ENCODE measurements around the gene ALCAM.

ALCAM gene

GRCh38 chr3:105459566-105460290, 93.0 kb downstream of the ALCAM start:
- Histone ChIP-seq H3K36me3 (ENCODE audit: control insufficient read depth, insufficient read depth, low read length) (no peaks in the 10 kb centered on the region), H3K9me3 (ENCODE audit: control insufficient read depth, insufficient read depth, low read depth, low read length) (no peaks in the 10 kb centered on the region), H3K27ac (ENCODE audit: low read depth, low read length) (no peak overlapping the region)

GRCh38 chr3:105463620-105464019, 96.9 kb downstream of the ALCAM start:
- no peaks in the 10 kb centered on the region for H3K36me3 ChIP-seq (ENCODE audit: control insufficient read depth, insufficient read depth, low read length)
- no peaks in the 10 kb centered on the region for H3K27me3 ChIP-seq (ENCODE audit: control insufficient read depth, insufficient read depth, low read length)
- H3K27ac ChIP-seq (ENCODE audit: low read depth, low read length) = no peak overlapping the region
- no peak overlapping the region for H3K4me3 ChIP-seq (ENCODE audit: low read depth, low read length)
- peaks cover 8% of the 10 kb centered on the region for H3K4me1 ChIP-seq (ENCODE audit: control insufficient read depth, insufficient read depth, low read length)
- no peak overlapping the region for H3K9ac ChIP-seq (ENCODE audit: low read length)
- H3K9me3 ChIP-seq (ENCODE audit: control insufficient read depth, insufficient read depth, low read depth, low read length) = no peaks in the 10 kb centered on the region

More at GRCh38 chr3:105459566-105460290, 93.0 kb downstream of the ALCAM start:
- Histone ChIP-seq H3K4me3 (ENCODE audit: low read depth, low read length) (no peak overlapping the region), H3K27me3 (ENCODE audit: control insufficient read depth, insufficient read depth, low read length) (no peaks in the 10 kb centered on the region), H3K4me1 (ENCODE audit: control insufficient read depth, insufficient read depth, low read length) (peaks cover 8% of the 10 kb centered on the region), H3K9ac (ENCODE audit: low read length) (no peak overlapping the region)

- Histone ChIP-seq H3K27me3 (ENCODE audit: control insufficient read depth, insufficient read depth, low read length) (no peaks in the 10 kb centered on the region), H3K27ac (ENCODE audit: low read depth, low read length) (no peak overlapping the region), H3K4me1 (ENCODE audit: control insufficient read depth, insufficient read depth, low read length) (peaks cover 2% of the 10 kb centered on the region), H3K4me3 (ENCODE audit: low read depth, low read length) (no peak overlapping the region), H3K36me3 (ENCODE audit: control insufficient read depth, insufficient read depth, low read length) (no peaks in the 10 kb centered on the region), H3K9me3 (ENCODE audit: control insufficient read depth, insufficient read depth, low read depth, low read length) (no peaks in the 10 kb centered on the region), H3K9ac (ENCODE audit: low read length) (no peak overlapping the region)
Observed at GRCh38 chr3:105465251-105465853, 98.6 kb downstream of the ALCAM start.

- Histone ChIP-seq H3K4me3 (ENCODE audit: low read depth, low read length) (no peak overlapping the region), H3K4me1 (ENCODE audit: control insufficient read depth, insufficient read depth, low read length) (no peaks in the 10 kb centered on the region), H3K36me3 (ENCODE audit: control insufficient read depth, insufficient read depth, low read length) (no peaks in the 10 kb centered on the region), H3K9ac (ENCODE audit: low read length) (no peak overlapping the region), H3K27me3 (ENCODE audit: control insufficient read depth, insufficient read depth, low read length) (no peaks in the 10 kb centered on the region), H3K27ac (ENCODE audit: low read depth, low read length) (no peak overlapping the region), H3K9me3 (ENCODE audit: control insufficient read depth, insufficient read depth, low read depth, low read length) (no peaks in the 10 kb centered on the region)
Observed at GRCh38 chr3:105466072-105466471, 99.4 kb downstream of the ALCAM start.

- Histone ChIP-seq H3K9ac (ENCODE audit: low read length) (no peak overlapping the region), H3K4me1 (ENCODE audit: control insufficient read depth, insufficient read depth, low read length) (no peaks in the 10 kb centered on the region), H3K4me3 (ENCODE audit: low read depth, low read length) (no peak overlapping the region), H3K36me3 (ENCODE audit: control insufficient read depth, insufficient read depth, low read length) (no peaks in the 10 kb centered on the region), H3K9me3 (ENCODE audit: control insufficient read depth, insufficient read depth, low read depth, low read length) (no peaks in the 10 kb centered on the region), H3K27me3 (ENCODE audit: control insufficient read depth, insufficient read depth, low read length) (no peaks in the 10 kb centered on the region), H3K27ac (ENCODE audit: low read depth, low read length) (no peak overlapping the region)
Observed at GRCh38 chr3:105466495-105467404, 100.0 kb downstream of the ALCAM start.

- Histone ChIP-seq H3K27ac (ENCODE audit: low read depth, low read length) (no peak overlapping the region), H3K4me3 (ENCODE audit: low read depth, low read length) (no peak overlapping the region), H3K27me3 (ENCODE audit: control insufficient read depth, insufficient read depth, low read length) (no peaks in the 10 kb centered on the region), H3K4me1 (ENCODE audit: control insufficient read depth, insufficient read depth, low read length) (peaks cover 9% of the 10 kb centered on the region; the same call in 1 of the 2 replicates), H3K9ac (ENCODE audit: low read length) (no peak overlapping the region), H3K36me3 (ENCODE audit: control insufficient read depth, insufficient read depth, low read length) (no peaks in the 10 kb centered on the region), H3K9me3 (ENCODE audit: control insufficient read depth, insufficient read depth, low read depth, low read length) (no peaks in the 10 kb centered on the region)
Observed at GRCh38 chr3:105470851-105471250, 104.1 kb downstream of the ALCAM start.

GRCh38 chr3:105473521-105474223, 107.0 kb downstream of the ALCAM start:
- Histone ChIP-seq H3K4me1 (ENCODE audit: control insufficient read depth, insufficient read depth, low read length) (peaks cover 9% of the 10 kb centered on the region; the same call in 1 of the 2 replicates), H3K27ac (ENCODE audit: low read depth, low read length) (no peak overlapping the region), H3K9me3 (ENCODE audit: control insufficient read depth, insufficient read depth, low read depth, low read length) (0 out of 2 replicates have a peak, but pooled peaks cover 3% of the 10 kb centered on the region), H3K4me3 (ENCODE audit: low read depth, low read length) (no peak overlapping the region), H3K36me3 (ENCODE audit: control insufficient read depth, insufficient read depth, low read length) (no peaks in the 10 kb centered on the region), H3K27me3 (ENCODE audit: control insufficient read depth, insufficient read depth, low read length) (no peaks in the 10 kb centered on the region), H3K9ac (ENCODE audit: low read length) (no peak overlapping the region)

GRCh38 chr3:105480768-105481167, 114.1 kb downstream of the ALCAM start:
- Histone ChIP-seq H3K9me3 (ENCODE audit: control insufficient read depth, insufficient read depth, low read depth, low read length) (0 out of 2 replicates have a peak, but pooled peaks cover 3% of the 10 kb centered on the region), H3K9ac (ENCODE audit: low read length) (no peak overlapping the region), H3K4me1 (ENCODE audit: control insufficient read depth, insufficient read depth, low read length) (no peaks in the 10 kb centered on the region)

GRCh38 chr3:105483476-105483875, 116.8 kb downstream of the ALCAM start:
- H3K27ac ChIP-seq (ENCODE audit: low read depth, low read length) = no peak overlapping the region
- no peaks in the 10 kb centered on the region for H3K36me3 ChIP-seq (ENCODE audit: control insufficient read depth, insufficient read depth, low read length)
- no peak overlapping the region for H3K4me3 ChIP-seq (ENCODE audit: low read depth, low read length)
- no peaks in the 10 kb centered on the region for H3K27me3 ChIP-seq (ENCODE audit: control insufficient read depth, insufficient read depth, low read length)
- peaks cover 3% of the 10 kb centered on the region; the same call in 1 of the 2 replicates for H3K9me3 ChIP-seq (ENCODE audit: control insufficient read depth, insufficient read depth, low read depth, low read length)
- H3K9ac ChIP-seq (ENCODE audit: low read length) = no peak overlapping the region
- no peaks in the 10 kb centered on the region for H3K4me1 ChIP-seq (ENCODE audit: control insufficient read depth, insufficient read depth, low read length)

More at GRCh38 chr3:105480768-105481167, 114.1 kb downstream of the ALCAM start:
- no peaks in the 10 kb centered on the region for H3K27me3 ChIP-seq (ENCODE audit: control insufficient read depth, insufficient read depth, low read length)
- H3K4me3 ChIP-seq (ENCODE audit: low read depth, low read length) = no peak overlapping the region
- no peak overlapping the region for H3K27ac ChIP-seq (ENCODE audit: low read depth, low read length)
- H3K36me3 ChIP-seq (ENCODE audit: control insufficient read depth, insufficient read depth, low read length) = no peaks in the 10 kb centered on the region

GRCh38 chr3:105490045-105490444, 123.3 kb downstream of the ALCAM start:
- Histone ChIP-seq H3K9me3 (ENCODE audit: control insufficient read depth, insufficient read depth, low read depth, low read length) (peaks cover 26% of the 10 kb centered on the region), H3K4me3 (ENCODE audit: low read depth, low read length) (no peak overlapping the region), H3K36me3 (ENCODE audit: control insufficient read depth, insufficient read depth, low read length) (no peaks in the 10 kb centered on the region), H3K4me1 (ENCODE audit: control insufficient read depth, insufficient read depth, low read length) (no peaks in the 10 kb centered on the region), H3K9ac (ENCODE audit: low read length) (no peak overlapping the region), H3K27me3 (ENCODE audit: control insufficient read depth, insufficient read depth, low read length) (no peaks in the 10 kb centered on the region), H3K27ac (ENCODE audit: low read depth, low read length) (no peak overlapping the region)
